ENCODE measurements around the gene BPGM.

BPGM gene

GRCh38 chr7:134623193-134623592 lies 23.5 kb upstream of the BPGM start:
- Histone ChIP-seq H3K4me2 (ENCODE audit: low read length) (no peak overlapping the region), H3K4me3 (ENCODE audit: low read depth, low read length) (no peak overlapping the region), H3K9ac (no peak overlapping the region), H3K4me1 (no peaks in the 10 kb centered on the region), H3K36me3 (ENCODE audit: control insufficient read depth, insufficient read depth, low read length) (no peaks in the 10 kb centered on the region), H3K9me3 (ENCODE audit: control insufficient read depth, low read length) (no peaks in the 10 kb centered on the region), H3K79me2 (no peaks in the 10 kb centered on the region), H3K27me3 (ENCODE audit: control insufficient read depth, insufficient read depth, low read length) (no peaks in the 10 kb centered on the region), H3K27ac (no peak overlapping the region), H2AFZ (no peak overlapping the region)
- no peak for TF ChIP-seq CTCF (IDR thresholded peaks at IDR 0.05)

DNA sequence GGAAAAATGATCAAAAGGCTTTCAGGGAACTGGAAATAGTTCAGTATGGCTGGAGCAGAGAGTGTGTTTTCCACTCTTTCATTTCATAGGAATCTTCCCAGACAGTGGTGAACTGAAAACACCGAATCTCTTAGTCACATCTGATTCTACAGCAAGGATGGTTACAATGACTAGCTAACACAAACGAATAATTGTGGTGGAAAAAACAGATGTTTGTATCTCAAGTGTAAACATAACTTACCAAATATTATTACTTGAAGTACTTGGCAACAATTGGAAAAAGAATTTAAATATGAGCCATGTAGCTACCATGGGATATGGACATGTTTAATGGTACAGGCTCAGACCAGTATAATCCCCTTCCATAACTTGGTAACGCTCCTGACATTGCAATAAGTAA lies 21.1 kb upstream of the BPGM start:
- Histone ChIP-seq H3K27ac (no peak overlapping the region), H3K36me3 (ENCODE audit: control insufficient read depth, insufficient read depth, low read length) (no peaks in the 10 kb centered on the region), H3K9me3 (ENCODE audit: control insufficient read depth, low read length) (no peaks in the 10 kb centered on the region), H3K4me2 (ENCODE audit: low read length) (no peak overlapping the region), H3K79me2 (no peaks in the 10 kb centered on the region), H3K9ac (no peak overlapping the region), H3K27me3 (ENCODE audit: control insufficient read depth, insufficient read depth, low read length) (no peaks in the 10 kb centered on the region), H2AFZ (no peak overlapping the region), H3K4me1 (no peaks in the 10 kb centered on the region), H3K4me3 (ENCODE audit: low read depth, low read length) (no peak overlapping the region)
- no peak for TF ChIP-seq CTCF (IDR thresholded peaks at IDR 0.05)

DNA sequence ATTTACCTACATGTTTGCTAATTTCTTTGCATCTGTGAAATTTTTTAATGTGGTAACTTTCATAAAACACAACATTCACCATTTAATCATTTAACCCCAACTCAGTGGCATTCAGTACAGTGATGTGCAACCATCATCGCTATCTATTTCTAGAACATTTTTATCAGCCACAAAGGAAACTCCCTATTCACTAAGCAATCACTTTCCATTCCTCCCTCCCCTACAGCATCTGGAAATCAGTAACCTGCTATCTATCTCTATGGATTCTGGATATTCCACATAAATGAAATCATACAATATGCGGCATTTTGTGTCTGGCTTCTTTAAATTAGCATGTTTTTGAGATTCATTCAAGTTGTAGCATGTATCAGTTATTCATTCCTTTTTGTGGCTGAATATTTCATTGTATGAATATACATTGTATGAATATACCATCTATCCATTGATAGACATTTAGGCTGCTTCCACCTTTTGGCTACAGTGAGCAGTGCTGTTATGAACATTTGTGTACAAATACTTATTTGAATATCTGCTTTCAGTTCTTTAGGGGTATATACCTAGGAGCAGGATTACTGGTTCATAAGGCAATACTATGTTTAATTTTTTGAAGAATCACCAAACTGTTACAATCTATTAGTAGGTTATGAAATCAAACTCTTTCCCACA lies 19.4 kb upstream of the BPGM start:
- no peak for TF ChIP-seq CTCF (IDR thresholded peaks at IDR 0.05)
- H3K9me3 ChIP-seq (ENCODE audit: control insufficient read depth, low read length), result no peaks in the 10 kb centered on the region
- H3K4me1 ChIP-seq, result no peaks in the 10 kb centered on the region
- H3K27ac ChIP-seq, result no peak overlapping the region
- no peaks in the 10 kb centered on the region for H3K79me2 ChIP-seq
- no peak overlapping the region for H3K4me2 ChIP-seq (ENCODE audit: low read length)
- H2AFZ ChIP-seq, result no peak overlapping the region
- H3K36me3 ChIP-seq (ENCODE audit: control insufficient read depth, insufficient read depth, low read length), result no peaks in the 10 kb centered on the region
- H3K27me3 ChIP-seq (ENCODE audit: control insufficient read depth, insufficient read depth, low read length), result no peaks in the 10 kb centered on the region
- H3K4me3 ChIP-seq (ENCODE audit: low read depth, low read length), result no peak overlapping the region
- no peak overlapping the region for H3K9ac ChIP-seq

DNA sequence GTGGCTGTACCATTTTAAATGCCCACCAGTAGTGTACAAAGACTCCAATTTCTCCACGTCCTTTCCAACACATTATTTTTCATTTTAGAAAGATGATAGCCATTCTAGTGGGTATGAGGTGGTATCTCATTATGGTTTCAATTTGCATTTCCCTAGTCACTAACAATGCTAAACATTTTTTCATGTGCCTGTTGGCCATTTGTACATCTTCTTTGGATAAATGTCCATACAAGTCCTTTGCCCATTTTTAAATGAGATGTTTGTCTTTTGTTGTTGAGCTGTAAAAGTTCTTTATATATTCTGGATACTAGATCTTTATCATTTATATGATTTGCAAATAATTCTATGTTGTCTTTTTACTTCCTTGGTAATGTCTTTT lies 18.9 kb upstream of the BPGM start:
- Histone ChIP-seq H3K4me1 (no peaks in the 10 kb centered on the region), H3K27ac (no peak overlapping the region), H3K4me3 (ENCODE audit: low read depth, low read length) (no peak overlapping the region), H3K9me3 (ENCODE audit: control insufficient read depth, low read length) (no peaks in the 10 kb centered on the region), H3K27me3 (ENCODE audit: control insufficient read depth, insufficient read depth, low read length) (no peaks in the 10 kb centered on the region), H3K36me3 (ENCODE audit: control insufficient read depth, insufficient read depth, low read length) (no peaks in the 10 kb centered on the region), H3K79me2 (no peaks in the 10 kb centered on the region), H2AFZ (no peak overlapping the region), H3K9ac (no peak overlapping the region), H3K4me2 (ENCODE audit: low read length) (no peak overlapping the region)
- TF ChIP-seq CTCF (IDR thresholded peaks at IDR 0.05), result no peak

DNA sequence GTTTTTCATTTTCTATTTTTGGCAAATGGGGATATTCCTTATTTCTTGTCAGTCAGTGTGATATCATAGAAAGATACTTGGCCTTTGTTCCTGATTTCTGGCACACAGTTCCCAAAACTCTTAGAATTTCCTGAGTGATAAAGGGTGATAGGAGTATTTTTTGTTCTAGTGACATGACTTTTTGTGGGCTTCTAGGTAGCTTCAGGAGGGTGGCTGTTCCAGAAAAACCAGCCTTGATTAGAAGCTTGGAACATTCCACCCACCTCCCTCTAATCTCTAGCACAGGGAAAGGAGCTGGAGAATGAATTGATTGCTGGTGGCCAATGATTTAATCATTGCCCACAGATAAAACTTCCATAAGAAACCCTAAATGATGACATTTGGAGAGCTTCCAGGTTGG lies 17.2 kb upstream of the BPGM start:
- no peak overlapping the region for H3K27ac ChIP-seq
- H3K36me3 ChIP-seq (ENCODE audit: control insufficient read depth, insufficient read depth, low read length), result no peaks in the 10 kb centered on the region
- H3K9me3 ChIP-seq (ENCODE audit: control insufficient read depth, low read length), result no peaks in the 10 kb centered on the region
- no peaks in the 10 kb centered on the region for H3K4me1 ChIP-seq
- TF ChIP-seq CTCF (IDR thresholded peaks at IDR 0.05), result no peak
- H3K27me3 ChIP-seq (ENCODE audit: control insufficient read depth, insufficient read depth, low read length), result no peaks in the 10 kb centered on the region
- H3K4me2 ChIP-seq (ENCODE audit: low read length), result no peak overlapping the region
- H3K4me3 ChIP-seq (ENCODE audit: low read depth, low read length), result no peak overlapping the region
- no peak overlapping the region for H3K9ac ChIP-seq
- H3K79me2 ChIP-seq, result no peaks in the 10 kb centered on the region
- no peak overlapping the region for H2AFZ ChIP-seq
